ENCODE data around the gene PHLDA1.

The PHLDA1 gene

DNA sequence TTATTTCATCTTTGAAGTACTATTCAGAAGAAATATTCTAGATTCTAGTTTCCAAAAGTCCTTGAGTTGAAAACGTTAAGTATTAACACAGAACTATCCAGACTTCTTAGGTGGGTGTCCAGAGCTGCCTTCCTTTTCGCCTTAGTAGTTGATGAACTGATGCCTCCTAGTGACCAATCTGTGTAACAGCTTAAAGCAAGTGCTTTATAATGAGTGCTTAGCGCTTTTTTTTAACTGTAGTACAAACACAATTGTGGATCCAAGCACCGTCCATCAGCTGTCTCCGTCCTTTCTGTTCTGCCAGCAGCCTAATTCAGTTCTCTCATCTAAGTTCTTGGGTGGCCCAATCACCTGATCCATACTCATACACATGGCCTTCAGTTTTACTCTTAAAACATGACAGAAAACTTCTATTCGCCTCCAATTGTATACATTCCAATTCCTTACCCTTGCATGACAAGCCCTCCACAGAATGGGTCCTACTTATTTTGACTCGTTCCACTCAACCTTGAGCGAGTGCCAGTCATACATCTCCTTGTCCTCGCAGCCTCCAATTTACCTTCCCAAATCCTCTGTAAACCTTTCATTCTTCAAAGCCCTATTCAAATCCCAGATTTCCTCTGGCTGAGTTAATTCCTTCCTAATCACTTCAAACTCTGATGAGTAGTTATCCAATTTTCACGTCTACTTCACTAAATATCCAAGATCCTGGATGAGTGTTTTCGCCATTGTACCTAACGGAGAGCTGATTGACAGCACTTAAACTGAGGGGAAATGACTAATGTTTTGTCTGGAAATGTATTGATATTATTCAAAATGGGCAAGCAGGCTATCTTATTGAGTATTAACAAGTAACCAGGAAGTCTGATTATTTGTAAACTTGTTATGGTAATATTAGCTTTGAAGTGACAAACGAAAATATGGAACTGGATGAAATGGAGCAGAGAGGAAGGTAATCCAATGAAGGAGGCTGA, 5.8 kb upstream of the PHLDA1 start:
- peak; percentile 65 for DNase-seq (ENCODE audit: low spot score)

DNA sequence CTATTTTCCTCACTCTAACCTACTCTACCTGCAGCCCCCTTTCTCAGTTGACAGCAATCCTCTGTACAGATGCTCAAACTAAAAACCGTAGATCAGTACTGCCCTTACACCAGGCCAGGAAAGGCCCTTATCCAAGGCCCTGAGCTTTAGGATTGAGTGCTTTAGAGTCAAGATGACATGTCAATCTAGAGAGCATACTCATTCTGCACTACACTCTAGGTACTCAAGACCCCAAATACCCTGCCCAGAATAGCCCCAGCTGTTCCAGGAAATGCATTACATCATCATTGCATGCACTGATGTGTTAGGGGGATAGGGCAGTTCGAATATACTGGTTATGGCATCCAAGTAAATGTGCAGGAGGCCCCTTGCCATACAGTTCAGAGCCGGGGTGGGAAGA, 3.5 kb upstream of the PHLDA1 start:
- DNase-seq (ENCODE audit: low spot score), result no peak

- peak; percentile 33 for DNase-seq (ENCODE audit: low spot score)
Measured at GRCh38 chr12:76033081-76034011, 1.8 kb upstream of the PHLDA1 start.

DNA sequence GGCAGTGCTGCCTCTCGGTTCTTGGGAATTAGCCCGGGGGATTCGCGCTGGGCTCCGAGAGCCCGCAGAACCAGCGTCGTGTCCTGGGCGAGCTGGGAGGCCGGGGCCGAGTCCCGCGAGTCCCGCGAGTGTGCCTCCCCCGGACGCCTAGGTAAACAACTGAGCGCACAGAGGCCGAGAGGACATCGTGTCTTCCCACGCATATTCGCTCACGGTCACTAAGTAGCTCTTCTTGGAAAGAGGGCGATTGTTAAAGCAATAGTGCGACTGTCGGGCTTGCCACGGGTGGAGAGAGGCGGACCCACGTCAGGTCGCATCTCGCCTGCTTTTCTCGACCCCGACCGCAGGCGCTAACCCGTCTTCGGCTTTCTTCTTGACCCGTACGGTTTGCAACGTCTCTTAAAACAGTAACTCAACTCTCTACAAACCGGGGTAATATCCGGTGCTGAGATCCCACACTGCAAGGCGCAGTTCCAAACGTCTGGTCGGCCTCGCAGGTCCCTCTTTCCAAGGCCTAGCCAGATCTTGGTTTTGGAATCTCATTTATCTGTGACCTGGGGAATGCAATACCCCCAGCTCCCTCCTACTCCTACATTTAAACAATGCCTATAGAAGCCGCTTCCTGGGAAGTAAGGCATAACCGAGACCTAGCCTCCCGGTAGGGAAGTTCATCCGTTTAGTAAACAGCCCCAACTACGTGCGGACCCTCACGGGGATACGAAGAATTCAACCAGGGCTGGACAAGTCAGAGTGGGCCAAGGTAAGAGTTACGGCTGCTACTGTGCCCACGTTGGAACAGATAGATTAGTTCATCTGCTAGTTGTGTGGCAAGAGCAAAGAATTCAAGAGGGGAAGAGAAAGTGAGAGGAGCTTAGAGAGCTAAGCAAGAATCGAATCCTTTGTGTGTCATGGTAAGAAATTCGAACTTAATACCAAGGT, 736 bp upstream of the PHLDA1 start:
- peak; percentile 44 for DNase-seq (ENCODE audit: low spot score)

- DNase-seq (ENCODE audit: low spot score), result no peak
Measured at GRCh38 chr12:76031081-76031413, 529 bp downstream of the PHLDA1 start.

GRCh38 chr12:76030341-76031080, 1.1 kb downstream of the PHLDA1 start:
- DNase-seq (ENCODE audit: low spot score), result no peak

DNA sequence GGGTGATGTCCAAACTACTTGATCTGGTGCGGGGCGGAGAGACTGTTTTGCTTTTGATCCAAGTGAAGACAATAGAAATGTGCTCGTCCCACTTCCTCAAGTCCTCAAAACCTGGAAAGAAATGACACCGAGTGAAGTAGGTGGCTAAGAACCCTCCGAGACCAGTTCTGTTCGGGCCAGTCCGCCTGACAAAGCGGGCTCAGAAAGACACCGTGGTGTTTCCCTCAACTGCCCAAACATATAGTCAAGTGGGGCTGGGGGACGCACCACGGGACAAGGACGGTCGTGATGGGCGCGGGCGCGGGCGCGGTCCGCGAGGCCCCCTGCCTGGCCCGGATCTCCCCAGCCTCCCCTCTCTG, 1.6 kb downstream of the PHLDA1 start:
- no peak for DNase-seq (ENCODE audit: low spot score)

GRCh38 chr12:76028571-76029277, 2.9 kb downstream of the PHLDA1 start:
- DNase-seq (ENCODE audit: low spot score), result no peak

DNA sequence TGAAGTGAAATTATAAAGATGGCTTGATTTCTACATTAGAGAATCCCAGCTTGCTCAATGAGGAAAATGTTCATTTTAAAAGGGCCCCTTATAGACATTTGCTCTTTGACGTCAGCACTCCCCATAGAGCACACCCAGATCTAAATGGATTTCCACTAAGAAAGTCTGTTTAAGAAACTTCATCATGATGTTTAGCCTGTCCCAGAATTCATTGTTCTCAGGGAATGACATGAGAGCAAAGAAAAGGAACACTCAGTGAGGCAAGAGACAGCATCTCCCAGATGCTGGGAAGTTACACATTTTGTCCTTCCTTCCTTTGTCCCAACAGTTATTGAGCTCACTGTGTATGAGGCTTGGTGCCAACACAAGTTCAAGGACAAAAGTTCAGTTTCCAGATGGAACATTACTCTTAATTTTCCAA, 4.9 kb downstream of the PHLDA1 start:
- DNase-seq (ENCODE audit: low spot score), result no peak

DNA sequence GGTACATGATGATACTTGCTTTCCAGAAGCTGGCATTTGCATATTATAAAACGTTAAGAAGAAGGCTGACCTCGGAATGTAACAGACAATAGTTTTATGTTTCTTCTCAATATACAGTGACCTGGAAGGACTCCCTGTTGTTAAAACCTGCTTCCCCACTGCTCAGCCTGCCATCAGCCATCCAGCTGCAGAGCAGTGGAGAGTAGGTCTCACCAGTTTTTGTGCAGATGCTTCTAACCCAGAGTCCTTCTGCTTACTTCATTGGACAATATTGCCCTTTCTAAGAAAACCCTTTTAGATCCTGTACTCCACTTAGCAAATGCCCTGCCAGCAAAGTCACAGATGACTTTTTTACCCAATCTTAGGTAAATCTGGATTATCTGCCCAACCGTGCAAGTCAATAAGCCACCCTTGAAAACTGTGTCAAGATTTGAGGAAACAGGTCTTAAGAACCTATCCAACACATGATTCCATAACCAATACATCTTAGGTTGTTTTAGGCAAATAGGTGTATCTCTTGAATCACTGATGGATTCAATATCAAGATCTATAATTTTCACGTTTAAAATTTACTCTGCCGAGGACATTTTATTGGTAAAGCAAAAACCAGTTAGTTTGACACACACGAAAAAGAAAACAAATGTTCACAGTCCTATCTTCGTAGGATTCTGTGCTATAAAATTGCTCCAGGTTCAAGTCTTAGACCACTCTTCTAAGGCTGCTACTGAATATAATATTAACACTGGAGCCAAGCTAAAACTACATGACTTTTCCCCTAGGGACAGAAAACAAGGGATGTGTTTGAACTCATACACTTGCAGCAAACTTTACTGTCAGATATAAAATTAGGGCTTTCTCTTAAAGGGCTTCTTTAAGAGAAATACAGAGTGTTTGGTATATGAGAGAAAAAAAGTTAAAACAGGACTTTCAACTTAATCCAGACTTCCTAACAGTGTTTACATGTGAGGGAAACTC, 5.7 kb downstream of the PHLDA1 start:
- DNase-seq (ENCODE audit: low spot score), result no peak

GRCh38 chr12:76024942-76025600, 6.5 kb downstream of the PHLDA1 start:
- peak; percentile 67 for DNase-seq (ENCODE audit: low spot score)

DNA sequence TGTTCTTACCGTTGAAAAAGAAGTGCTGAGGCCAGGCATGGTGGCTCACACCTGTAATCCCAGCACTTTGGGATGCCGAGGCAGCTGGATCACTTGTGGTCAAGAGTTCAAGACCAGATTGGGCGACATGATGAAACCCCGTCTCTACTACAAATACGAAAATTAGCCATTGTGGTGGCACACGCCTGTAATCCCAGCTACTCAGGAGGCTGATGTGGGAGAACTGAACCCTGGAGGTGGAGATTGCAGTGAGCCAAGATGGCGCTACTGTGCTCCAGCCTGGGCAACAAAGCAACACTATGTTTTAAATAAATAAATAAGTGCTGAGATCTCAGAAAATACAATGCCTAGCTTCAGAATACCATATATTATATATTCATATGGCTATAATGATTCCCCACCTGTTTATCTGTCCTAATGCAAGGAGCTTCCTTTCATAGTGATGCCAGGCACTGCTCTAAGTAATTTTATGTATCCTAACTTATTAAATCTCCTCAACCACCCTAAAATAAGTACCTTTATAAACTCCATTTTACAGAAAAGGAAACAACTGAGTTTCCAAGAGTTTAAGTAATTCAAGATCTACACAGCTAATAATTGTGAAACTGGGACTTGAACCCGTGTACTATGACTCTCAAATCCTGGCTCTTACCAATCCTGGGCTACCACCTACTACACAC, 7.3 kb downstream of the PHLDA1 start:
- DNase-seq (ENCODE audit: low spot score), result no peak

DNA sequence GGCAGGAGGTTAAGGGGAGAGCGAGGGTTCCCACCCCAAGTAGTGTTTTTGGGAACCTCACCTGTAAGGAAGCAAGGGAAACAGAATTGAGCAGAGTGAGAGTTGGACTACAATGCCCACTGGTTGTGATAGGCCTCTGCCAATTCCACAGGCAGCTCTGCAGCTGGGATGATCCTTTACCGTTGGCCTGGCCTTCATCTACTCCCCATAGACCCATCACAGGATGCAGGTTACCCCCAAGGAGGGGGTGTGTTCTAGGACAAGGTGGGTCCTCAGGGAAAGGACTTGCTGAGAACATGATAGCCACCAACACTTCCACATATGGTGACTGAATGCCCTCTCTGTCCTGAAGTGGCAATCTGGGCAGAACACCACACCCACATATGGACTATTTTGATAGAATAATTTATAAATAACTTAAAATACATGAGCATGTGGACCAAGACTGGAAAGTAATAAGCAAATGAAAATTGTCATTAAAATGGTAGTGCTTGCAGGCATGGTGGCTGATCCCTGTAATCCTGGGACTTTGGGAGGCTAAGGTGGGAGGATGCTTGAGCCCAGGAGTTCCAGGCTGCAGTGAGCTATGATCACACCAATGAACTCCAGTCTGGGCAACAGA, 8.4 kb downstream of the PHLDA1 start:
- no peak for DNase-seq (ENCODE audit: low spot score)

DNA sequence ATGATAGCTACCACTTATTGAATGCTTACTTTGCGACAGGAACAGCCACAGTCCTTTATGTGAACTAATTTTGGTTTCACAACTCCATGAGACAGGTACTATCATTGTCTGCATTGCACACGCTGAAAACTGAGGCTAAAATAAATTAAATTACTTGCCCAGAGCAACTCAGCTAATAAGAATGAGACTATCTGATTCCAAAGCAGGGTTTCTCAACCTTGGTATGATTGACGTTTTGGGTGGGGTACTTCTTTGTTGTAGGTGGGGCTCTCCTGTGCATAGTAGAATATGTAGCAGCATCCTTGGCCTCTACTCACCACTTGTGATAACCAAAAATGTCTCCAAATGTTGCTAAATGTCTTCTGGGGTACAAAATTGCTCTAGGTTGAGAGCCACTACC, 9.1 kb downstream of the PHLDA1 start:
- DNase-seq (ENCODE audit: low spot score), result no peak

DNA sequence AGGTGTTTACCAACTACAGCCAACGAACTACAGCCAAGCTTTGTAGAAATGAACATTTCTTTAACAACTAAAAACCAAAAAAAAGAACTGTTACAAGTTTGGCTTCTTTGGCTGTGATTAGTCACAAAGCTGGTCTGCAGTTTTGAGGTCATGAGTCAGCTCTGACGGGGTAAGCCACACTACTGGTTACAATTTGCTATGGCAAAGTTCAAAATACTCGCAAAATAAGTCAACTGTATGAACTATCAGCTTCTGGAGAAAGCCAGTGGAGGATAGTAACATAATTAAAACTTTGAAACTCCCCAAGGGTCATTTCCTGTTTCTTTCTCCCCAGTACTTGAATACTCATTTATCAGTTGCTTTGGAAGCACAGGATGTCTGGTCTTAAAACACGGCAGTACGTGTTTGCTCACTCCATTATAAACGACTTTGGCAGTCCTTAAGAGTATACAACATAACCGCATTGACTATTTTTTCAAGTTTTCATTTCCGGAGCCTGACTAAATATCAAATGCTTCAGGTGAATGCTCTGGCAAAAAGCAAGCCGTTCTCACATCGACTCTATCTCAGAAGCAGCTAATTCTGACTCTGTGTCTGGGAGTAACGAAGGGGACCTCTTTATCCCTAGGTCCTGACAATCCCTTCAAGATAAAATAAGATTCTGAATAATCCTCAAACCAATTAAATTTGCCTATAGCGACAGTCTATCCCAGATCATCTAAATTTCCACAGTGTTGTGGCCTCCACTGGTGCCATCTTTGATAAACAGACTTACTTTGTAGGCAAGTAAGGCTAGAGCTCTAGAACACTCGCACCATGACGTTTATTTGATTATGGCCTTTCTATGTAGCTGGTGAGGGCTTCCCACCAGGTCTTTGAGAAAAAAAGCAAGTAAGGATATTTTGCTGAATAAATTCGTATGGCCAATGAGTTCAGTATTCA, 10.6 kb downstream of the PHLDA1 start:
- peak; percentile 86 for DNase-seq (ENCODE audit: low spot score)

GRCh38 chr12:76020281-76020680, 11.3 kb downstream of the PHLDA1 start:
- peak; percentile 51 for DNase-seq (ENCODE audit: low spot score)

Data from AG08395 (cell line).